Neural progenitor cell (in vitro differentiated cells): ENCODE measurements around the gene PTOV1.

Experiments
- EZH2 ChIP-seq: fragments of 200-600 bp; sonication (generic); IDR thresholded peaks from 2 replicates; pipeline ENCODE4 v1.6.1; 2017; ENCODE audit warnings: antibody characterized with exemption, mild to moderate bottlenecking, moderate library complexity
- EZH2phosphoT487 ChIP-seq: fragments of 200-600 bp; sonication (generic); IDR thresholded peaks from 2 replicates; pipeline ENCODE4 v1.6.1; 2017; ENCODE audit warnings: antibody characterized with exemption
- TF ChIP-seq, protein P1 (sequence below): fragments of 200-600 bp; sonication (generic); IDR thresholded peaks from 2 replicates; pipeline ENCODE4 v1.5.1; 2017; ENCODE audit warnings: antibody characterized with exemption, mild to moderate bottlenecking

DNA sequence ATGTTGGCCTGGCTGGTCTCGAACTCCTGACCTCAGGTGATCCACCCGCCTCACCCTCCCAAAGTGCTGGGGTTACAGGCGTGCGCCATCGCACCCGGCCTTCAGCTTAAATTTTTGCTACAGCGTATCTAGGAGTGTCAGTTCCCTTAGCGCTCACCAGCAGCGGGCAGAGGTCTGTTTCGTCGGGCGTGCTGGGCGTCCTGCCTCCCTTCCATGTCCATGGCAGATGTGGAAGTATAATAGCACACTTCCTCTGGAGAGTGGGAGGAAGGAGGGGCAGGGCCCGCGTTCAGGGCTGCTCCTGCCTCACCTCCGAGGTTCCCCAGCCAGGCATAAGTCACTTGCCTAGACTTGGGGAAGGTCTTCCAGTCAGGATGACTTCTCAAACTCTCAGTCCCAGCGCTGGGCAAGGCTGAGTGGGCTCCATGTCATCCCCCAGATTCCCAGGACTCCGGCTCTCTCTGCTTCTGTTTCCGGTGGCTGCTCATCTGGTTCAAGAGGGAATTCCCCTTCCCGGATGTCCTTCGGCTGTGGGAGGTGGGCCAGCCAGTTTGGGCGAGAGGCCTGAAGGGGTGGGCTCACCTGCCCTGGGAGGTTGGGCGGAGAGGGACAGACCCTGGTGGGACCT is 36.2 kb downstream of the PTOV1 start:
- TF ChIP-seq, protein P1, sequence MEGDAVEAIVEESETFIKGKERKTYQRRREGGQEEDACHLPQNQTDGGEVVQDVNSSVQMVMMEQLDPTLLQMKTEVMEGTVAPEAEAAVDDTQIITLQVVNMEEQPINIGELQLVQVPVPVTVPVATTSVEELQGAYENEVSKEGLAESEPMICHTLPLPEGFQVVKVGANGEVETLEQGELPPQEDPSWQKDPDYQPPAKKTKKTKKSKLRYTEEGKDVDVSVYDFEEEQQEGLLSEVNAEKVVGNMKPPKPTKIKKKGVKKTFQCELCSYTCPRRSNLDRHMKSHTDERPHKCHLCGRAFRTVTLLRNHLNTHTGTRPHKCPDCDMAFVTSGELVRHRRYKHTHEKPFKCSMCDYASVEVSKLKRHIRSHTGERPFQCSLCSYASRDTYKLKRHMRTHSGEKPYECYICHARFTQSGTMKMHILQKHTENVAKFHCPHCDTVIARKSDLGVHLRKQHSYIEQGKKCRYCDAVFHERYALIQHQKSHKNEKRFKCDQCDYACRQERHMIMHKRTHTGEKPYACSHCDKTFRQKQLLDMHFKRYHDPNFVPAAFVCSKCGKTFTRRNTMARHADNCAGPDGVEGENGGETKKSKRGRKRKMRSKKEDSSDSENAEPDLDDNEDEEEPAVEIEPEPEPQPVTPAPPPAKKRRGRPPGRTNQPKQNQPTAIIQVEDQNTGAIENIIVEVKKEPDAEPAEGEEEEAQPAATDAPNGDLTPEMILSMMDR, result no peak
- no peak for TF ChIP-seq EZH2
- no peak for TF ChIP-seq EZH2phosphoT487
